HG03060 (cell line): Measurements from ENCODE around the gene GABRP.
A peak's percentile ranks its signal among the peaks of the same experiment; 100 is the strongest.
"Not testable (repeated sequence)": the region's sequence is repeated elsewhere in the genome, so short reads cannot be mapped to it uniquely, and the experiment has no call there.

Source experiments
- ATAC-seq: cut with Tn5 transposase; IDR thresholded peaks from one replicate; pipeline ENCODE4 v1.9.1; 2021; ENCODE audit warnings: low read depth, moderate number of reproducible peaks; ENCODE audit not compliant: unreplicated experiment

GABRP gene

DNA sequence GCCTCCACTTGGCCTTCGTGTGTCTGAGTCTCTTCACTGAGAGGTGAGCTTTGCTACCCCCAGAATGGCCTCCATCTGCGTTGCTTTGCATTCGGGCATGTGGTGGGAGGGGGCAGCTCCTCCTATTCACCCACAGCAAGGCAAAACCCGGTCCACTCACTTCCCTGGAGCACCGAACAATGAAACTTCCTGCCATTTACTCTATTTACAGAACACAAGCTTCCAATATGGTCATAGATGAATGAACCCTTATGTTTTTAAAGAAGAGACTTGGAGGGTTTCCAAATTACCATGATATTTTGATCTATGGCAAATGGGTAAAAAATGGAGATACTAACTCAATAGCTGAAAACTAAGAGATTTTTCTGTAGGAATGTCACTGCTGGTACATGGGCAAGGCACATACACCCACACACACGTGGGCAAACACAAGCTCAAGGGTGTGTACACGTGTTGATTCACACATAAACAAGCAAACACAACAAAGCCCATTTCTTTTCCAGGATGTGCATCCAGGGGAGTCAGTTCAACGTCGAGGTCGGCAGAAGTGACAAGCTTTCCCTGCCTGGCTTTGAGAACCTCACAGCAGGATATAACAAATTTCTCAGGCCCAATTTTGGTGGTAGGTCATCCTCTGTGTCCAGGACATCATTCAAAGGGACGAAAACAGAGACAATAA lies 5.2 kb downstream of the GABRP start:
- no peak for ATAC-seq

DNA sequence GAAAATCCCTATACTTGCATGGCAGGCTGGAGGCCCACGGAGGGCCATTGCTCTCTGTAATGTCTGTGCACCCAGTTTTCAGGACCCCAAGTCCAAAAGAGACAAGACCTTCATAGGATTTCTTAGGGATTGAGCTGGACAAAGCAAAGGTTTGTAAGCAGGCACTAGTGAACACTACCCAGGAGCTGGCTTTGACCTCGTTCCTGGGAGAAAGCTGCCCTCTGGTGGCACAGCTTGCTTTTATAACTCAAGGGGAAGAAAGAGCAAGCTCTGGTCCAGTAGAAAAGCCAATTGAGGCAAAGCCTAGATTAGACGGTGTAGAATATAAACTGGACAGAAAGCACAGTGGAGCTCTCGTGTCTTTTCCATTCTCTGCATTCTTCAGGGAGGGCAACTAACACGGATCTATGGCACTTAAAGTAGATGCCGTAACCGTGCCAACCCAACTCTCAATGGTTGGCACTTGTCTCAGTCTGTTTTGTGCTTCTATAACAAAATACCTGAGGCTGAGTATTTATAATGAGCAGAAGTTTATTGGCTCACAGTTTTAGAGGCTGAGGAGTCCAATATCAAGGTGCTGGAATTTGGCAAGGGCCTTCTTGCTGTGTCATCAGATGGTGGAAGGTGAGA lies 7.9 kb downstream of the GABRP start:
- no peak for ATAC-seq

DNA sequence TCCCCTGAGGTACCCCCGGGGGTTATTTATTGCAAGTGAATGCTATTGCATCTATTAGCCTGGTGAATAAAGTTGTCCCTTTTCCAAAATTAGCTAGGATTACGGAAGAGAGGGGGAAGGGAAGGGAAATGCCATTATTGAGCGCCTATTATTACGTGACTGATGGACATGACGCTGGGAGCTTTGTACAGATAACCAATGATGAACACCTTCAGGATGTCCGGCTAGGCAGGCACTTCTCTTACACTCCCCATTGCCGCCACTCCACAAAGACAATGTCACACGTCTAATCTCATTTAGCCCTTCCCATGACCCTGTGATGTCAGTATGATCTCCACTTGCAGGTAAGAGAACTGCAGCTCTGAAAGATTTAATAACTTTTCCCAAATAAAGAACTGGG lies 9.4 kb downstream of the GABRP start:
- ATAC-seq: no peak

DNA sequence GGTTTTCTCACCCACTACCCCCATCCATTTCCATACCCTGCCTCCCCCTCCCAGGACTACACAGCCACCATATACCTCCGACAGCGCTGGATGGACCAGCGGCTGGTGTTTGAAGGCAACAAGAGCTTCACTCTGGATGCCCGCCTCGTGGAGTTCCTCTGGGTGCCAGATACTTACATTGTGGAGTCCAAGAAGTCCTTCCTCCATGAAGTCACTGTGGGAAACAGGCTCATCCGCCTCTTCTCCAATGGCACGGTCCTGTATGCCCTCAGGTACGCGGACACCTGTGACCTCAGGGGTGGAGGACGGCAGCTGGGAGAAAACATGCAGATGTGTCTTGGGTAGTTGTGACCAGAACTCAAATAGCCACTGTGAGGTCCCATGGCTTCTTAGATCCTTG lies 11.6 kb downstream of the GABRP start:
- ATAC-seq: no peak

DNA sequence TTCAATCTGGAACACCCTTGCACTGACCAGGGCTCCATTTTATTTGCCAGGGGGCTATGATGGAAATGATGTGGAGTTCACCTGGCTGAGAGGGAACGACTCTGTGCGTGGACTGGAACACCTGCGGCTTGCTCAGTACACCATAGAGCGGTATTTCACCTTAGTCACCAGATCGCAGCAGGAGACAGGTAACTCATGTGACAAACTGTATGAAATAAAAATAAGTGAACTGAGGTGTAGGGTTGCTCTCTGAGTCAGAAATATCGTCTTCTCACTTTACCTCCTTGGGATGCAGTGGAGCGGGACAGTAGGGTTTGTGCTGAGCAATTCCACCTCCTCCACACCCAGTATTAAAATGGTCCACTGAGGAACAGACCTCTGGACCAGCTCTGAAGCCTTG lies 22.1 kb downstream of the GABRP start:
- no peak for ATAC-seq

DNA sequence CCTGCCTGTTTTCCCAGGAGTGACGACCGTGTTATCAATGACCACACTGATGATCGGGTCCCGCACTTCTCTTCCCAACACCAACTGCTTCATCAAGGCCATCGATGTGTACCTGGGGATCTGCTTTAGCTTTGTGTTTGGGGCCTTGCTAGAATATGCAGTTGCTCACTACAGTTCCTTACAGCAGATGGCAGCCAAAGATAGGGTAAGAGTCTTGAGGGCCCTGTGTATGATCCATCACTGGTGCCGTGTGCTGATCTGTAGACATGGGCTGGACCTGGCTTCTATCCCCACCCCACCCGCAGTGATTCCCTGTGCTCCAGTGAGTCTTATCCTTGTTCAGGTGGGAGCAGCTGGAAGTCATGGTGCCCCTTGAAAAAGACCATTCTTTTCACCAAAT lies 26.0 kb downstream of the GABRP start:
- no peak for ATAC-seq

DNA sequence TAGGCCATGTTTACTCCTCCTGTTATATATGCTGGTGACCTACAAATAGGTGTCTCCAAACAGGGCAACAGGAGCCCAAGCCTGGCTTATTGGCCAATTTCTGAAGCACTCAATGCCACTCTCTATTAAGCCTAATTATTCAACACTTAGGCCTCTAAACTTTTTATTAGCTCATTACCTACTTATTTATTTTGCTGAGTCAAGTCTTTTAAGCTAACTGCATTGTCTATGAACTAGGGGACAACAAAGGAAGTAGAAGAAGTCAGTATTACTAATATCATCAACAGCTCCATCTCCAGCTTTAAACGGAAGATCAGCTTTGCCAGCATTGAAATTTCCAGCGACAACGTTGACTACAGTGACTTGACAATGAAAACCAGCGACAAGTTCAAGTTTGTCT lies 28.2 kb downstream of the GABRP start:
- no peak for ATAC-seq

DNA sequence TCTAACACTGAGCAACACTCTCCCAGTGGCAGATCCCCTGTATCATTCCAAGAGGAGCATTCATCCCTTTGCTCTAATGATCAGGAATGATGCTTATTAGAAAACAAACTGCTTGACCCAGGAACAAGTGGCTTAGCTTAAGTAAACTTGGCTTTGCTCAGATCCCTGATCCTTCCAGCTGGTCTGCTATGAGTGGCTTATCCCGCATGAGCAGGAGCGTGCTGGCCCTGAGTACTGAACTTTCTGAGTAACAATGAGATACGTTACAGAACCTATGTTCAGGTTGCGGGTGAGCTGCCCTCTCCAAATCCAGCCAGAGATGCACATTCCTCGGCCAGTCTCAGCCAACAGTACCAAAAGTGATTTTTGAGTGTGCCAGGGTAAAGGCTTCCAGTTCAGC lies 29.7 kb downstream of the GABRP start:
- no peak for ATAC-seq

DNA sequence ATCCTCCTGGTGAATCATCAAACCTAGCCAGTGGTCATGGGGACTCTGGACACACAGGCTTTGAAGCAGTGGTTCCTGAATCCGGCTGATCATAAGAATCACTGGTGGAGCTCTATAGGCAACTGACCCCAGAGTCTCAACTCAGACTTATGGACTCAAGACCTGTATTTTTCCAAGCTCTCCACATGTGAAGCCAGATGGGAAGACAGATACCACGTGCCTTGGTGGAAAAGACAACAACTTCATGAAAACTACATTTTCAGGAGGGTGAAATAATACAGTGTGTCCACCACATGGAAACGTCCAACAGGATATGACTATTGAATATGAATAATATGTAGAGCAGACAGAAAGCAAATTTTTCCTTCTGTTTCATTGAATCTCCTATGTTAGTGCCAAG lies 33.7 kb downstream of the GABRP start:
- no peak for ATAC-seq

DNA sequence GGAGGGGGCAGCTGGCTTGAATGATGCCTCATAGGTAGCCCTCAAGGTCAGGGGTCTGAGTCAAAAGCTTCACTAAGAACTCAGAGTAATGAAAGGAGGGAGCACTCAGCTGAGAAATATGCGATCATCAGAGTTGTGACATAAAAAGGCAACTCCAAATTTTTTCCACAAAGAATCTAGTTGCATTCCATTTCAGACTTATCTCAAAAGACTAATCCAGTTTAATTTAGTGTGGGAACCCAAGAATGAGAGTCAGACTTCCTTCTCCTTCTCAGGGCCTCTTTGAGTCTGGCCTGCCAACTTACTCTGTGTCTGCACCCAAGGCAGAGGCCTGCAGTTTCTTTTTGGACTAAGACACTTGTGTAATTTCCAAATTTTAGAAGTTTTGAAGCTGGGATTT lies 34.7 kb downstream of the GABRP start:
- ATAC-seq: no peak

DNA sequence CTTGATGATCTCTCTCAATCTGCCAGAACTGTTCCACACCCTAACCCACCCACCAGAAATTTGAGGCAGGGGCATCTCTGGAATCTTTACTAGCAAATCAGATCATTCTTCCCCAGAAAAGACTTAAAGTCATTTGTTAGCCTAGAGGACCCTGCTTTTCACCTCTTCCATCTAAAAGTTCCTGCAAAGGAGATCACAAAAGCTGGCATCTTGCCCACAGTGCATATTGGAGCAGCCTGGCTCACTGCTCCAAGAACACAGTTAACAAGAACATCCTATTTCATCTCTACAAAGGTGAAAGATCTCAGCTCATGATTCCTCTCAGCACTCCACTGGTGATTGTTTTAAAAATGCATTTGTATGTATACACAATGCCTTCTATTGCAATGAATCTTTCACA lies 36.3 kb downstream of the GABRP start:
- no peak for ATAC-seq

DNA sequence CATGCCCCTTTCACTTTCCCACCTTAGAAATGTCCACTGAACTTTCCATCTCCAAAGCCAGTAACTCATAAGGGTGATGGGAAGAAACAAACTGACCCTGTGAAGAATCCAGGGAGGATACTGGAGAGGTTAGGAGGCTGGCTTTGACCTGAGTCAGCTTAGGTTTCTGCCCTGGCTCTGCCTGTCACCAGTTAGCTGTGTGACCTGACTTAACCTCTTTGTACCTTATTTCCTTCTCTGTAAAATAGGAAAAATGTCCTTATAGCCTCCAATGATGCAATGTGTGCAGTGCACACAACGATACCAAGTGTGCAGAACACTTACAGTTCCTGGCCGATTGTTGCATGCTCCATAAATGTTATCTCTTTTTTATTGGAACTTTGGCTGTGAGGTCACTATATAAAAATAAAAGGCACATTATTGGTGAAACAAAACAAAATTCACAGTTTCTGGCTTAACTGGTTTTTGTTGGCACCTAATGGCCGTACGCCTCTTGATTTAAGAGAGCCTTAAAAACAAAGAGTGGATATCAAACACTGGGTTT lies 37.8 kb downstream of the GABRP start:
- no peak for ATAC-seq

DNA sequence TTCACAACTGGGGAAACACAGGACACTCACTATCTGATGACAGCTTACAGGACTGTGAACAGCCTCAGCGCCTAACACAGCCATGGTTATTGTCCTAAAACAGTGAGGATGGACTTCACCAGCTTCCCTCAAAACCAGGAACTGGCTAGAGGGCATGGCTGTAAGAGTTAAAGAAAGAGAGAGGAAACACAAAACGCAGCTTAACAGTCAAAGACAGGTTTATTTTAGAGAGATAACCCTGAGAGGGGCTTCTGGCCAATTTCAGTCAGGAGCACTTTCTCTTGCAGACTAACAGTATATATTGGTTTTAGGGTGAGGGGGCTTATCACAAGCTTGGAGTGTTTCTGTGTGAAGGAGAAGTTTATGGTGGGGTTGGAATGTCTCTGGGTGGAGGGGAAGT lies 42.6 kb downstream of the GABRP start:
- ATAC-seq: no peak

DNA sequence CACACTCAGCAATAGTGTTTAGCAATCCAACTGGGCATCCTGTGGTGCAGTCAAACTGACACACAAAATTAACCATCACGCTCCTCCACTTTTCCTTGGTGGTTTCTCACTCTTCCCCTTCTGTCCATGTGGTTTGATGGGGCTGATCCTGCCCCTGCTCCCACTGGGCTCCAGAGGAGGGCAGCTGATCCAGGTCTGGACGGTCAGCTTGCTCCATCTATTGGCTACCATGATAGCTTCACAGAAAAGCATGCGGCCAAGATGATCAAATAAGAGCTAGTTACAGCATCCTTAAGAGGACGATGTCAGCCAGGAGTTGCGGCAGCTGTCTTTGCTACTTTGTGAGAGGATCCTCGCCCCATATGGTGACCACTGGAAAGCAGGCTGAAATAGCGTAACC lies 48.7 kb downstream of the GABRP start:
- ATAC-seq: no peak

DNA sequence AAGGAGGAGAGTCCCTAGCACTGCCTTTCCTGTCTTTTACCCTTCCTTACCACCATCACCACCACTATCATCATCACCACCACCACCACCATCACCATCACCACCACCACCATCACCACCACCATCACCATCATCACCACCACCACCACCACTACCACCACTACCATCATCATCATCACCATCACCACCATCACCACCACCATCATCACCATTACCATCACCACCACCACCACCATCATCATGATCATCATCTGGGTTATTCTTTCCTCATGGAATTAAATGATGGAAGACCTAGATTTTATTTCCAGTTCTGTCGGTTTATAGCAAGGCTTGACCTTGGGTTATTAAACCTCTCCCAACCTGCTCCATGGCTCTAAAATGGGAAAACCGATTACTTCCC lies 50.5 kb downstream of the GABRP start:
- not testable (repeated sequence) for ATAC-seq

DNA sequence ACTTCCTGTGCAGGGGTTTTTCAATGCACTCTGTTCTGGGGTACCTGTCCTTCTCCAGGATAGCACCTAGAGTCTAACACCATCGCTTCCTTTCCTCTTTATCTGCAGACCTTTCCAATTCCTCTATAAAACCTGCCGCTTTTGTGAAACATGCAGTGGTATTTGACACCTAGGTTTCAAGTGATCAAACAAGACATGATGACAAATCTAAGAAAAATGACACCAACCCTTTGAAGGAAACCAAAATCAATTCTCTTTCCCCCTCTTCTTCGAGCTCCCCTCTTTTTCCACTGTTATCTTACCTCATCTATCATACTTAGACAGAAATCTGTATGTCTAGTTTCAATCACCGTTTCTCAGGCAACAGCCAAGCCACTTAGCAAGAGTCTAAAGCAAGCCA lies 52.7 kb downstream of the GABRP start:
- ATAC-seq: no peak

DNA sequence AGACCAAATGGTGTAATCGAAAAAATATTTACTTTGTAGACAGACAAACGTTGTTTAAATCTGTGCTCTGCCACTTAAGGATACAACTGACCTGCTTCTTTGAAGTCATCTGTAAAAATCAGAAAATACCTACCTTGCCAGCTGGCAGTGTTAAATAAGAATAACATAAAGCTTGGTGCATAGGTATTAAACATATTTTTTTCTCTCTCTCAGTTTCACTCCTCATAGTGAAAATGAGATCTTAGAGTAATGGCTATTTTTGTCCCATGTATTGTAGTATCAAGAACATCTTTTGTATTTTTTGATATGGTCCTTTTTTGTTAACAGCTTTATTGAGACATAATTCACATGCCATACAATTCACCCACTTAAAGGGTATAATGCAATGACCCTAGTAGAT lies 60.3 kb downstream of the GABRP start:
- peak; percentile 70 for ATAC-seq

DNA sequence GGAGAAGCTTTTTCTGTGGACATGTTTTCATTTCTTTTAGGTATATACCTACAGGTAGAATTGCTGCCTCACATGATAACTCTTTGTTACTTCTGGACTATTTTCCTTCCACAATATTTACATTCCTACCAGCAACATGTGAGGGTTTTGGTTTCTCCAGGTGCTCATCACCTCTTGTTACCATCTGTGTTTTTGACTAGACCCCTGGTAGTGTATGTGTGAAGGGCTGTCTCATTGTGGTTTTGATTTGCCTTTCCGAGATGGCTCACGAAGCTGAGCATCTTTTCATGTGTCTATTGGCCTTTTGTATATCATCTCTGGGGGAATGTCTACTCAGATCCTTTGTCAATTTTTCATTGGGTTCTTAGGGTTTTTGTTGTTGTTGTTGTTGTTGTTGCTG lies 61.1 kb downstream of the GABRP start:
- ATAC-seq: no peak

DNA sequence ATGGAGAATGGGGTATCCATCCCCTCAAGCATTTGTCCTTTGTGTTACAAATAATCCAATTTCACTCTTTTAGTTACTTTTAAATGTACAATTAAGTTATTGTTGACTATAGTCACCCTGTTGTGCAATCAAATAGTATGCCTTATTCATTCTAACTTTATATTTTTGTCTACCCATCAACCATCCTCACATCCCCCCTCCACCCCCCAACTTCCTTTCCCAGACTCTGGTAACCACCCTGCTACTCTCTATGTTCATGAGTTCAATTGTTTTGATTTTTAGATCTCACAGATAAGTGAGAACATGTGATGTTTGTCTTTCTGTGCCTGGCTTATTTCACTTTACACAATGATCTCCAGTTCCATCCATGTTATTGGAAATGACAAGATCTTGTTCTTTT lies 62.9 kb downstream of the GABRP start:
- no peak for ATAC-seq

DNA sequence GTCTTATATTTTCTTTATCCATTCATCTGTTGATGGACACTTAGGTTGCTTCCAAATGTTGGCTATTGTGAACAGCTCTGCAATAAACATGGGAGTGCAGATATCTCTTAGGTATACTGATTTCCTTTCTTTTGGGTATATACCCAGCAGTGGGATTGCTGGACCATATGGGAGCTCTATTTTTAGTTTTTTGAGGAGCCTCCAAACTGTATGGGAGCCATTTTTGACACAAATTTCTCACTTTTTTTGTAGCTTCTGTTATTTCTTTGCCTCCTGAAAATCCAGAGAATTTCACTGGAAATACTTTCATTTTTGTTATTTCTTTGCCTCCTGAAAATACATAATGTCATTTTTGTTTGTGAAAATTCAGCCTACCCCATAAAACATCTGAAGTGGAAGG lies 63.3 kb downstream of the GABRP start:
- no peak for ATAC-seq

DNA sequence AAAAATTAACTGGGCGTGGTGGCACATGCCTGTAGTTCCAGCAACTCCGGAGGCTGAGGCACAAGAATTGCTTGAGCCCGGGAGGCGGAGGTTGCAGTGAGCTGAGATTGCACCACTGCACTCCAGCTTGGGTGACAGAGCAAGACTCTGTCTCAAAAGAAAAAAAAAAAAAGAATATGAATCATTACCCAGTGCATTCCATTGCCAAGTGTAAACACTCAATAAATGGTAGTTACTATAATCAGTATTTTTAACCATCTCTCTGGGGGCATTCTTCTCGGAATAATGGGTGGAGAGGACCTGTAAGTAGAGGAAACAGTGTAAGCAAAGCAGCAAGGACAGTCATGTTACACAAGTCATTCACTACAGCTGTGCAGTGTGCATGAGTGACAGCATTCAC lies 64.5 kb downstream of the GABRP start:
- ATAC-seq: no peak

DNA sequence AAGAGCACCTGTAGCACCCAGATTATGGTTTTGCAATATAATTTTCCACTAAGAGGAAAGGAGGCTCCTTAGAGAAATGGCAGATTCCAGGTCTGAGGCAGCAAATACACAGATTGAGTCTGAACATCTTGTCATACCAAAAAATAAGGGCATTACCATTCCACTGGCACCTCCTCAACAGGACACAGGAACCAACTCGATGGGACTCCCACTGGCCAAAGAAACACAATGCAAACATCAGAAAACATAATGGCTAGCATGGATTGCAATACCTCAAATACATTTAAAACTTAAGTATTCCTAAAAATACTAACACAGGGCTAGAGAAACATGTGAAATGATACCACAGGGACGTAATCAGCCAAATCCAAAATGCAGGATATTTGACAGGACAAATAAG lies 65.8 kb downstream of the GABRP start:
- ATAC-seq: no peak
